Measurements from ENCODE around the gene MYOZ3. TPM values are rescaled to one million over a fixed set of nuclear protein-coding genes. Genes with fewer than 3 reads are reported as not detected.

The MYOZ3 gene
- total RNA-seq, 1 donor from 2014 or later: not detected

GRCh38 chr5:150659360-150660107, 1.5 kb upstream of the MYOZ3 start:
- no peak for ATAC-seq

GRCh38 chr5:150660108-150660831, 781 bp upstream of the MYOZ3 start:
- ATAC-seq: no peak

- ATAC-seq: no peak
Observed at GRCh38 chr5:150661821-150662596, 958 bp downstream of the MYOZ3 start.

- no peak for ATAC-seq
Observed at GRCh38 chr5:150662731-150663516, 1.9 kb downstream of the MYOZ3 start.

GRCh38 chr5:150663936-150664335, 2.9 kb downstream of the MYOZ3 start:
- no peak for ATAC-seq

GRCh38 chr5:150665044-150665443, 4.0 kb downstream of the MYOZ3 start:
- peak; percentile 48 for ATAC-seq

- ATAC-seq: no peak
Observed at GRCh38 chr5:150670275-150670947, 9.4 kb downstream of the MYOZ3 start.

GRCh38 chr5:150670948-150671310, 9.9 kb downstream of the MYOZ3 start:
- ATAC-seq: no peak

GRCh38 chr5:150671509-150672236, 10.6 kb downstream of the MYOZ3 start:
- ATAC-seq: no peak

- ATAC-seq: peak; percentile 70
Observed at GRCh38 chr5:150672237-150672883, 11.3 kb downstream of the MYOZ3 start.

- no peak for ATAC-seq
Observed at GRCh38 chr5:150672884-150673275, 11.8 kb downstream of the MYOZ3 start.

- ATAC-seq: no peak
Observed at GRCh38 chr5:150674341-150674821, 13.3 kb downstream of the MYOZ3 start.

- ATAC-seq: no peak
Observed at GRCh38 chr5:150675069-150675468, 14.0 kb downstream of the MYOZ3 start.

GRCh38 chr5:150676578-150676977, 15.5 kb downstream of the MYOZ3 start:
- ATAC-seq: no peak

- no peak for ATAC-seq
Observed at GRCh38 chr5:150689120-150689519, 28.1 kb downstream of the MYOZ3 start.

GRCh38 chr5:150690760-150691159, 29.7 kb downstream of the MYOZ3 start:
- ATAC-seq: no peak

- no peak for ATAC-seq
Observed at GRCh38 chr5:150692276-150692675, 31.2 kb downstream of the MYOZ3 start.

- no peak for ATAC-seq
Observed at GRCh38 chr5:150694612-150695011, 33.6 kb downstream of the MYOZ3 start.

- ATAC-seq: peak; percentile 19
Observed at GRCh38 chr5:150700246-150700593, 39.2 kb downstream of the MYOZ3 start.

GRCh38 chr5:150700594-150701377, 39.7 kb downstream of the MYOZ3 start, which contains the start of gene RBM22:
TSS of gene RBM22 (minus strand) at chr5:150701062. CDS start at chr5:150700985, 77 bp downstream.
- ATAC-seq: peak; percentile 95

Data from esophagus mucosa (tissue), 1 donor.